ENCODE data around the gene ASAP2. TPM values are rescaled to one million over a fixed set of nuclear protein-coding genes. Genes with fewer than 3 reads are reported as not detected.

The ASAP2 gene
- total RNA-seq, 2 donors from 2014 or later = 9.2 to 17.8 TPM

DNA sequence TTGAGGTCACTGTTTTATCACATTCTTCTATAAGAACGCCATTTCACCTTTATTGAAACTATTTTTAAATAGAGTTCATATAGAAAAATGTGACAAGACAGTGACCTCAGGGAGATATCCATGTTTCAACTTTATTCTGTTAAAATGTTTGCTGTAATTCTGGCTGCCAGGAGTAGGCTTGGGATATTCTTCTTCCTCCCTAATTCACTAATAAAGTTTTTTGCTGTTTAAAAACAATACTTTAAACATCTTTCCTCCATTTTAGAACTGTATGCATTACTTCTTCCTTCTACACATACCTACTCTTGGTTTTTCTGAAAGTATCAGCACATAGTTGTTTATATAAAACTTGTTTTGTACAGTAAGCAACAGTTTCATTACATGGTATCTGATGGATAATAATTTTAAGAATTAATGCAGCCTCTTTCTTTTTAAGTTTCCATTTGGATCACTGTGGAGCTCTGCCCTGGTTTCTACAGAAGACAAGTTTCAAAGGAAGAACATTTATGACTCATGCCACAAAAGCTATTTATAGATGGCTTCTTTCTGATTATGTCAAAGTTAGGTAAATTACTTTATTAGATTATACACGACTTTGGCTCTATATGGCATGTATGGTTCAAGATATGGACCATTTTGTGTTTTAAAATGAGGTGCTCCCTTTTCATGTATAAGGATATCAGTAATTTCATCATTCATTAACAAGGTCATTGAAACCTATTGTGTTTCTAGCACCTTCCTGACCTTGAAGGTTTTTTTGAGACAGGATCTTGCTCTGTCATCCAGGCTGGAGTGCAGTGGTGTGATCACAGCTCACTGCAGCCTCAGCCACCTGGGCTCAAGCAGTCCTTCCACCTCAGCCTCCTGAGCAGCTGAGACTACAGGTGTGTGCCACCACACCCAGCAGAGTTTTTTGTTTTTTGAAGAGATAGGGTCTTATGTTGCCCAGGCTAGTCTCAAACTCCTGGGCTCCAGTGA, 224.0 kb downstream of the ASAP2 start:
- H3K4me3 ChIP-seq = no peak overlapping the region
- no peaks in the 10 kb centered on the region for H3K9me3 ChIP-seq
- TF ChIP-seq POLR2AphosphoS5 (IDR thresholded peaks at IDR 0.05) = no peak
- TF ChIP-seq POLR2A (IDR thresholded peaks at IDR 0.05) = no peak
- no peak for TF ChIP-seq CTCF (IDR thresholded peaks at IDR 0.05)
- no peak overlapping the region for H3K27ac ChIP-seq
- H3K4me1 ChIP-seq (replicated peaks) = no peaks in the 10 kb centered on the region
- DNase-seq (ENCODE audit: low spot score) = no peak
- H3K36me3 ChIP-seq = peaks cover 0 to 7% of the 10 kb centered on the region in 2 donors
- intact Hi-C loops (cut with DNase I) = no loop called here
- WGBS = 61% methylated on average over 2 of the region's 2 CpGs
- H3K27me3 ChIP-seq (replicated peaks; ENCODE audit: insufficient read depth) = no peaks in the 10 kb centered on the region

DNA sequence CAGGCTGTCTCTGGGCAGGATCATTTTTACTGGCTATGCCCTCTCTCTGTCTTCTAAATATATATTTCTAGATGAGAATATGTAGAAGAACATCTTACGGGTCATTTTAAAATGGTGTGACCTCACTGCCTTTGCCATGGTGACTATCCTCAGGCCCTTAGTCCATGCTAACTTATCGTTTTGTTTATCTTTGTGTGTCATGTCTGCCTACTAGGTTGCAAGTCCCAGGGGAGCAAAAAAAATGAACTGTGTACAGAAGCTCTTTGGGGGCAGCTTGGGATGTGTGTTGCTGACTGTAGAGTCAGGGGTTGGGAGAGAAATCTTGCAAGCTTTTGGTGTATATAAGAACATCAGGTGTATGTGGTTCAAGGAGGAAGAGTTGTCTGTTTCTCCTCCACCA, 227.9 kb downstream of the ASAP2 start:
- TF ChIP-seq POLR2A (IDR thresholded peaks at IDR 0.05) (no peak), CTCF (IDR thresholded peaks at IDR 0.05) (no peak), POLR2AphosphoS5 (IDR thresholded peaks at IDR 0.05) (no peak)
- WGBS = 68% methylated on average over 2 of the region's 2 CpGs
- no peaks in the 10 kb centered on the region for H3K27me3 ChIP-seq (replicated peaks; ENCODE audit: insufficient read depth)
- H3K4me3 ChIP-seq = no peak overlapping the region
- peaks cover 0 to 7% of the 10 kb centered on the region in 2 donors for H3K36me3 ChIP-seq
- H3K9me3 ChIP-seq = no peaks in the 10 kb centered on the region
- no peaks in the 10 kb centered on the region for H3K4me1 ChIP-seq (replicated peaks)
- H3K27ac ChIP-seq = no peak overlapping the region
- no peak for DNase-seq (ENCODE audit: low spot score)
- intact Hi-C loops (cut with DNase I) = no loop called here

GRCh38 chr2:9439536-9439935, 232.9 kb downstream of the ASAP2 start:
- Histone ChIP-seq H3K4me3 (no peak overlapping the region), H3K27ac (no peak overlapping the region), H3K9me3 (no peaks in the 10 kb centered on the region), H3K4me1 (replicated peaks) (no peaks in the 10 kb centered on the region), H3K36me3 (peaks cover 0 to 3% of the 10 kb centered on the region in 2 donors), H3K27me3 (replicated peaks; ENCODE audit: insufficient read depth) (no peaks in the 10 kb centered on the region)
- DNase-seq (ENCODE audit: low spot score) = no peak
- TF ChIP-seq CTCF (IDR thresholded peaks at IDR 0.05) (no peak), POLR2A (IDR thresholded peaks at IDR 0.05) (no peak), POLR2AphosphoS5 (IDR thresholded peaks at IDR 0.05) (no peak)
- WGBS = 100% methylated on average over 1 of the region's 1 CpG
- intact Hi-C loops (cut with DNase I) = no loop called here

- H3K9me3 ChIP-seq = no peaks in the 10 kb centered on the region
- intact Hi-C loops (cut with DNase I) = no loop called here
- H3K4me3 ChIP-seq = no peak overlapping the region
- DNase-seq (ENCODE audit: low spot score) = no peak
- 91% methylated on average over 1 of the region's 1 CpG for WGBS
- no peaks in the 10 kb centered on the region for H3K4me1 ChIP-seq (replicated peaks)
- H3K27me3 ChIP-seq (replicated peaks; ENCODE audit: insufficient read depth) = no peaks in the 10 kb centered on the region
- no peak overlapping the region for H3K27ac ChIP-seq
- no peaks in the 10 kb centered on the region for H3K36me3 ChIP-seq
- TF ChIP-seq POLR2AphosphoS5 (IDR thresholded peaks at IDR 0.05) (no peak), CTCF (IDR thresholded peaks at IDR 0.05) (no peak), POLR2A (IDR thresholded peaks at IDR 0.05) (no peak)
Observed at GRCh38 chr2:9440058-9440727, 233.6 kb downstream of the ASAP2 start.
